ENCODE measurements around the gene ST7L. TPM values are rescaled to one million over a fixed set of nuclear protein-coding genes. Genes with fewer than 3 reads are reported as not detected.

Gene ST7L
- total and polyA plus RNA-seq, 10 of the 15 experiments (the other 5 are each of a cell fraction or from before 2014, with no cell fraction given): 3.6 to 13.7 (median 8.9) TPM

DNA sequence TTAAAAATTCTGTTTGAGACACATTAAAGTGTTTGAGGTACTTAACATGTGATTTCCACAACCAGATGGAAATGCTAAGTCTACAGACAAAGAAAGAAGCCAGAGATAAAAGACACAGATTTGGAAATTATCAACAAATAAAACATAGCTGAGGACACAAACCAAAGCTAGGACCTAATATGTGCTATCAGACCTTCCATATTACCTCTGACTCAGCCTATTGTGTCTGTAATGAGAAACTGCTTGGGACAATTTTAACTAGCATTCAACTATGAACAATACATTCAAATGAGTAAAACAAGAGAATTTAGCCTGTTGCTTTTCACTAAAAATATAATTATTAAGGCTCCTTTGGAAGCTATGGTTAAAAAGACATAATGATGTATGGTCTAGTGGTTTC is 55.6 kb downstream of the ST7L start:
- Histone ChIP-seq H3K36me3 (ENCODE audit: control insufficient read depth in 2 of 2, insufficient read depth in 2 of 2, low read length in 1 of 2) (no peaks in the 10 kb centered on the region), H3K4me1 (ENCODE audit: control insufficient read depth, insufficient read depth, low read length) (no peaks in the 10 kb centered on the region), H3K4me2 (ENCODE audit: control insufficient read depth, insufficient read depth) (no peak overlapping the region), H3K9me3 (replicated peaks; ENCODE audit: control insufficient read depth, insufficient read depth, low read length) (no peaks in the 10 kb centered on the region), H3K9ac (ENCODE audit: control insufficient read depth, insufficient read depth, low read length) (no peak overlapping the region), H3K27ac (ENCODE audit: control insufficient read depth, insufficient read depth) (no peak overlapping the region), H3K79me2 (ENCODE audit: control insufficient read depth, insufficient read depth, low read length) (no peaks in the 10 kb centered on the region), H3K27me3 (replicated peaks in 1 of 2; ENCODE audit: control insufficient read depth in 2 of 2, insufficient read depth in 2 of 2, low read length in 1 of 2) (no peaks in the 10 kb centered on the region), H2AFZ (ENCODE audit: control insufficient read depth, low read depth, low read length) (no peak overlapping the region), H3K4me3 (no peak overlapping the region), H4K20me1 (ENCODE audit: control insufficient read depth, insufficient read depth) (no peaks in the 10 kb centered on the region)
- DNase-seq (ENCODE audit: low read depth, low spot score): no peak
- TF ChIP-seq ZNF384 (IDR thresholded peaks at IDR 0.05; ENCODE audit: borderline replicate concordance, low read depth, low read length): no peak
- TF ChIP-seq EGR1 (IDR thresholded peaks at IDR 0.05; ENCODE audit: borderline replicate concordance in 1 of 2, low read depth in 2 of 2, low read length in 2 of 2): no peak
- TF ChIP-seq POLR2AphosphoS2 (IDR thresholded peaks at IDR 0.05; ENCODE audit: low read depth, low read length): no peak
- no peak for TF ChIP-seq SMC3 (IDR thresholded peaks at IDR 0.05; ENCODE audit: borderline replicate concordance, low read length)
- TF ChIP-seq CHD4 (IDR thresholded peaks at IDR 0.05): no peak
- TF ChIP-seq ZNF207 (IDR thresholded peaks at IDR 0.05; ENCODE audit: borderline replicate concordance): no peak
- TF ChIP-seq LARP7 (IDR thresholded peaks at IDR 0.05): no peak
- TF ChIP-seq EZH2 (IDR thresholded peaks at IDR 0.05; ENCODE audit: borderline replicate concordance, control insufficient read depth, low read depth, low read length): no peak
- intact Hi-C loops (cut with micrococcal nuclease; ENCODE audit: unreplicated experiment) (no loop called here), in situ Hi-C loops (cut with MboI) (no loop called here)
- RAD21 ChIA-PET (ENCODE audit: unreplicated experiment): no interaction called here
- POLR2A ChIA-PET: no interaction called here
- CTCF ChIA-PET: no interaction called here
- SMC1A ChIA-PET (ENCODE audit: uncharacterized antibody, unreplicated experiment): interaction anchor here (1.3 to 1.5 kb wide), 2 partner anchors 19 to 169 kb away, joined by 3 to 4 read pairs; no protein-coding TSS in a partner anchor
- BruUV-seq (replicated peaks): no TSS peak
- no peak for ATAC-seq
- no peak for FAIRE-seq

DNA sequence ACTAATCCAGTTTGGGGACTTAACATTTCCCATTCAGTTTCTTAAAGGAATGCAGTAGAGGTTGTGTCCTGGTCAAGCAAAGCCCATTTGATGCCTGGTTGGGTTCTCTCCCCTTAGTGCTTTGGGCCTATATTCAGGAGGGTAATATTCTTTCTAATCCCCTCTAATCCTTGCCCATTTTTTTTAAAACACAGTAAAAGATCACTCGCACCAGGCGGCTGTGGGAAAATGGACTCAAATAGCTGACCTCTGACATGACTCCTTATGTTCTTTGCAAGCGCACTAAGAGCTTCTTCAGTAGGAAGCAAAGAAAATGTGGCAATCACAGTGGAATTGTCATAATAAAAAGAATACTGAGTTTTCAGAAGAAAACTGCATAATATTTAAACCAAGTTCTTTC is 60.3 kb downstream of the ST7L start:
- no peak for FAIRE-seq
- no peak overlapping the region for H3K4me2 ChIP-seq (ENCODE audit: control insufficient read depth, insufficient read depth)
- H3K27me3 ChIP-seq (replicated peaks in 1 of 2; ENCODE audit: control insufficient read depth in 2 of 2, insufficient read depth in 2 of 2, low read length in 1 of 2): no peaks in the 10 kb centered on the region
- 97% methylated on average over 3 of the region's 3 CpGs for WGBS (ENCODE audit: insufficient coverage, insufficient replicate concordance, low lambda C conversion rate, missing lambda C conversion rate)
- ChIA-PET RAD21 (ENCODE audit: unreplicated experiment) (no interaction called here), SMC1A (ENCODE audit: uncharacterized antibody, unreplicated experiment) (interaction anchor here (0.9 kb wide), 1 partner anchor 18 kb away, joined by 4 read pairs; no protein-coding TSS in a partner anchor), POLR2A (no interaction called here), CTCF (no interaction called here)
- ATAC-seq: no peak
- in situ Hi-C loops (cut with MboI): no loop called here
- no peaks in the 10 kb centered on the region for H3K36me3 ChIP-seq (ENCODE audit: control insufficient read depth in 2 of 2, insufficient read depth in 2 of 2, low read length in 1 of 2)
- no peaks in the 10 kb centered on the region for H3K79me2 ChIP-seq (ENCODE audit: control insufficient read depth, insufficient read depth, low read length)
- H3K9ac ChIP-seq (ENCODE audit: control insufficient read depth, insufficient read depth, low read length): no peak overlapping the region
- no peak for DNase-seq (ENCODE audit: low read depth, low spot score)
- H3K4me1 ChIP-seq (ENCODE audit: control insufficient read depth, insufficient read depth, low read length): no peaks in the 10 kb centered on the region
- H4K20me1 ChIP-seq (ENCODE audit: control insufficient read depth, insufficient read depth): no peaks in the 10 kb centered on the region
- H3K9me3 ChIP-seq (replicated peaks; ENCODE audit: control insufficient read depth, insufficient read depth, low read length): no peaks in the 10 kb centered on the region
- H3K4me3 ChIP-seq: no peak overlapping the region
- no peak overlapping the region for H3K27ac ChIP-seq (ENCODE audit: control insufficient read depth, insufficient read depth)
- intact Hi-C loops (cut with micrococcal nuclease; ENCODE audit: unreplicated experiment): no loop called here
- H2AFZ ChIP-seq (ENCODE audit: control insufficient read depth, low read depth, low read length): no peak overlapping the region
- BruUV-seq (replicated peaks): no TSS peak
- TF ChIP-seq, protein P1, sequence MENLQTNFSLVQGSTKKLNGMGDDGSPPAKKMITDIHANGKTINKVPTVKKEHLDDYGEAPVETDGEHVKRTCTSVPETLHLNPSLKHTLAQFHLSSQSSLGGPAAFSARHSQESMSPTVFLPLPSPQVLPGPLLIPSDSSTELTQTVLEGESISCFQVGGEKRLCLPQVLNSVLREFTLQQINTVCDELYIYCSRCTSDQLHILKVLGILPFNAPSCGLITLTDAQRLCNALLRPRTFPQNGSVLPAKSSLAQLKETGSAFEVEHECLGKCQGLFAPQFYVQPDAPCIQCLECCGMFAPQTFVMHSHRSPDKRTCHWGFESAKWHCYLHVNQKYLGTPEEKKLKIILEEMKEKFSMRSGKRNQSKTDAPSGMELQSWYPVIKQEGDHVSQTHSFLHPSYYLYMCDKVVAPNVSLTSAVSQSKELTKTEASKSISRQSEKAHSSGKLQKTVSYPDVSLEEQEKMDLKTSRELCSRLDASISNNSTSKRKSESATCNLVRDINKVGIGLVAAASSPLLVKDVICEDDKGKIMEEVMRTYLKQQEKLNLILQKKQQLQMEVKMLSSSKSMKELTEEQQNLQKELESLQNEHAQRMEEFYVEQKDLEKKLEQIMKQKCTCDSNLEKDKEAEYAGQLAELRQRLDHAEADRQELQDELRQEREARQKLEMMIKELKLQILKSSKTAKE (IDR thresholded peaks at IDR 0.05; ENCODE audit: low read depth, poor library complexity, severe bottlenecking): no peak
- TF ChIP-seq NRF1 (conservative IDR thresholded peaks at IDR 0.05; ENCODE audit: low read depth, low read length): no peak
- no peak for TF ChIP-seq HDAC6 (IDR thresholded peaks at IDR 0.05; ENCODE audit: unreplicated experiment)
- TF ChIP-seq, protein P2, sequence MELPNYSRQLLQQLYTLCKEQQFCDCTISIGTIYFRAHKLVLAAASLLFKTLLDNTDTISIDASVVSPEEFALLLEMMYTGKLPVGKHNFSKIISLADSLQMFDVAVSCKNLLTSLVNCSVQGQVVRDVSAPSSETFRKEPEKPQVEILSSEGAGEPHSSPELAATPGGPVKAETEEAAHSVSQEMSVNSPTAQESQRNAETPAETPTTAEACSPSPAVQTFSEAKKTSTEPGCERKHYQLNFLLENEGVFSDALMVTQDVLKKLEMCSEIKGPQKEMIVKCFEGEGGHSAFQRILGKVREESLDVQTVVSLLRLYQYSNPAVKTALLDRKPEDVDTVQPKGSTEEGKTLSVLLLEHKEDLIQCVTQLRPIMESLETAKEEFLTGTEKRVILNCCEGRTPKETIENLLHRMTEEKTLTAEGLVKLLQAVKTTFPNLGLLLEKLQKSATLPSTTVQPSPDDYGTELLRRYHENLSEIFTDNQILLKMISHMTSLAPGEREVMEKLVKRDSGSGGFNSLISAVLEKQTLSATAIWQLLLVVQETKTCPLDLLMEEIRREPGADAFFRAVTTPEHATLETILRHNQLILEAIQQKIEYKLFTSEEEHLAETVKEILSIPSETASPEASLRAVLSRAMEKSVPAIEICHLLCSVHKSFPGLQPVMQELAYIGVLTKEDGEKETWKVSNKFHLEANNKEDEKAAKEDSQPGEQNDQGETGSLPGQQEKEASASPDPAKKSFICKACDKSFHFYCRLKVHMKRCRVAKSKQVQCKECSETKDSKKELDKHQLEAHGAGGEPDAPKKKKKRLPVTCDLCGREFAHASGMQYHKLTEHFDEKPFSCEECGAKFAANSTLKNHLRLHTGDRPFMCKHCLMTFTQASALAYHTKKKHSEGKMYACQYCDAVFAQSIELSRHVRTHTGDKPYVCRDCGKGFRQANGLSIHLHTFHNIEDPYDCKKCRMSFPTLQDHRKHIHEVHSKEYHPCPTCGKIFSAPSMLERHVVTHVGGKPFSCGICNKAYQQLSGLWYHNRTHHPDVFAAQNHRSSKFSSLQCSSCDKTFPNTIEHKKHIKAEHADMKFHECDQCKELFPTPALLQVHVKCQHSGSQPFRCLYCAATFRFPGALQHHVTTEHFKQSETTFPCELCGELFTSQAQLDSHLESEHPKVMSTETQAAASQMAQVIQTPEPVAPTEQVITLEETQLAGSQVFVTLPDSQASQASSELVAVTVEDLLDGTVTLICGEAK (IDR thresholded peaks at IDR 0.05; ENCODE audit: borderline replicate concordance): no peak
- no peak for TF ChIP-seq GABPA (IDR thresholded peaks at IDR 0.05; ENCODE audit: low read depth)
- no peak for TF ChIP-seq EGR1 (IDR thresholded peaks at IDR 0.05; ENCODE audit: borderline replicate concordance in 1 of 2, low read depth in 2 of 2, low read length in 2 of 2)

Data from GM12878 (cell line).